HepG2 (cell line): ENCODE results near the gene GRHPR. TPM values are rescaled to one million over a fixed set of nuclear protein-coding genes. Genes with fewer than 3 reads are reported as not detected.

ENCODE experiments used
- ELF1 ChIP-seq: sonication (generic); formaldehyde crosslinking; IDR thresholded peaks from 2 replicates; pipeline ENCODE4 v1.4.0; 2020; ENCODE audit warnings: missing genetic modification reagents
- FIP1L1 ChIP-seq: fragments of 200-400 bp; formaldehyde crosslinking; IDR thresholded peaks from 2 replicates; pipeline ENCODE4 v1.6.1; 2018; ENCODE audit warnings: low read depth, mild to moderate bottlenecking, low read length, moderate library complexity, borderline replicate concordance; ENCODE audit not compliant: insufficient read depth
- GFI1 ChIP-seq: sonication (generic); formaldehyde crosslinking; IDR thresholded peaks from 2 replicates; pipeline ENCODE4 v1.5.0; 2020; ENCODE audit warnings: missing genetic modification reagents, mild to moderate bottlenecking, borderline replicate concordance
- POLR2A ChIP-seq, 2 experiments: IDR thresholded peaks; 2 replicates each; pipeline ENCODE4 v1.6.1; 2011; ENCODE audit warnings: low read depth in 2 of 2, low read length in 2 of 2, mild to moderate bottlenecking in 1 of 2, moderate library complexity in 1 of 2; ENCODE audit not compliant: insufficient read depth in 1 of 2
- RARA ChIP-seq: IDR thresholded peaks from 2 replicates; pipeline ENCODE4 v1.6.1; 2016; ENCODE audit warnings: missing genetic modification reagents, missing compliant biosample characterization
- RELA ChIP-seq: sonication (generic); formaldehyde crosslinking; IDR thresholded peaks from 2 replicates; pipeline ENCODE4 v1.4.0; 2020; ENCODE audit warnings: missing genetic modification reagents
- ZBTB7B ChIP-seq: sonication (generic); formaldehyde crosslinking; IDR thresholded peaks from 2 replicates; pipeline ENCODE4 v1.4.0; 2020; ENCODE audit warnings: missing genetic modification reagents
- ZNF24 ChIP-seq: fragments of 450-650 bp; IDR thresholded peaks from 2 replicates; pipeline ENCODE4 v1.6.1; 2017; ENCODE audit warnings: antibody characterized with exemption, mild to moderate bottlenecking
- ZNF337 ChIP-seq: sonication (generic); formaldehyde crosslinking; IDR thresholded peaks from 2 replicates; pipeline ENCODE4 v1.5.1; 2020; ENCODE audit warnings: missing genetic modification reagents, low read depth, mild to moderate bottlenecking, borderline replicate concordance
- ZNF431 ChIP-seq: sonication (generic); formaldehyde crosslinking; IDR thresholded peaks from 2 replicates; pipeline ENCODE4 v1.9.0; 2022; ENCODE audit warnings: missing genetic modification reagents, low read depth, mild to moderate bottlenecking, borderline replicate concordance
- ZNF605 ChIP-seq: sonication (generic); formaldehyde crosslinking; IDR thresholded peaks from 2 replicates; pipeline ENCODE4 v1.8.0; 2022; ENCODE audit warnings: mild to moderate bottlenecking, missing genetic modification reagents
- ZNF724P ChIP-seq: sonication (generic); formaldehyde crosslinking; IDR thresholded peaks from 2 replicates; pipeline ENCODE4 v1.8.0; 2022; ENCODE audit warnings: missing genetic modification reagents, borderline replicate concordance
- ZNF768 ChIP-seq: sonication (generic); formaldehyde crosslinking; IDR thresholded peaks from 2 replicates; pipeline ENCODE4 v1.4.0; 2020; ENCODE audit warnings: missing genetic modification reagents
- ZNF83 ChIP-seq: sonication (generic); formaldehyde crosslinking; IDR thresholded peaks from 2 replicates; pipeline ENCODE4 v1.4.0; 2020; ENCODE audit warnings: missing genetic modification reagents, mild to moderate bottlenecking, borderline replicate concordance
- ZSCAN30 ChIP-seq: sonication (generic); formaldehyde crosslinking; IDR thresholded peaks from 2 replicates; pipeline ENCODE4 v1.5.0; 2020; ENCODE audit warnings: mild to moderate bottlenecking, missing genetic modification reagents
- polyA plus RNA-seq, 8 experiments: library from polyadenylated mRNA; depleted of rRNA in 3 of 8; stranded (reverse) in 7 of 8; unstranded in 1 of 8; fragments of >200 nt; fragmentation: Illumina TruSeq in 4 of 8; extraction: Trizol in 4 of 8; gene quantifications; 2 replicates each; pipeline versions ENCODE4 v1.2.1 to v1.2.3, GENCODE V29; 2011 to 2016; ENCODE audit warnings: low read depth in 4 of 8, missing spikeins in 1 of 8, mixed read lengths in 1 of 8; ENCODE audit not compliant: insufficient read depth in 1 of 8
- total RNA-seq, 5 experiments: library from RNA; depleted of rRNA; stranded (reverse); fragments of >200 nt; fragmentation: Illumina TruSeq; extraction: Trizol; gene quantifications; 2 replicates each; pipeline ENCODE4 v1.2.3, GENCODE V29; 2016; ENCODE audit warnings: low read depth in 1 of 5
- TF ChIP-seq, protein P1 (sequence below): sonication (generic); formaldehyde crosslinking; IDR thresholded peaks from 2 replicates; pipeline ENCODE4 v1.4.0; 2020; ENCODE audit warnings: missing genetic modification reagents
- TF ChIP-seq, protein P2 (sequence below): sonication (generic); formaldehyde crosslinking; IDR thresholded peaks from 2 replicates; pipeline ENCODE4 v1.9.0; 2021; ENCODE audit warnings: missing genetic modification reagents, borderline replicate concordance
- TF ChIP-seq, protein P3 (sequence below): sonication (generic); formaldehyde crosslinking; IDR thresholded peaks from 2 replicates; pipeline ENCODE4 v1.4.0; 2020; ENCODE audit warnings: missing genetic modification reagents
- TF ChIP-seq, protein P4 (sequence below): IDR thresholded peaks from 2 replicates; pipeline ENCODE4 v1.6.1; 2016
- TF ChIP-seq, protein P5 (sequence below): sonication (generic); formaldehyde crosslinking; IDR thresholded peaks from 2 replicates; pipeline ENCODE4 v1.5.0; 2020; ENCODE audit warnings: mild to moderate bottlenecking, missing genetic modification reagents
- TF ChIP-seq, protein P6 (sequence below): sonication (generic); formaldehyde crosslinking; IDR thresholded peaks from 2 replicates; pipeline ENCODE4 v1.4.0; 2020; ENCODE audit warnings: missing genetic modification reagents; ENCODE audit errors: not compliant biosample characterization

GRHPR gene
- total and polyA plus RNA-seq, 2 of the 13 experiments (the other 11 are each of a cell fraction or from before 2014, with no cell fraction given) = 113 to 115 TPM

DNA sequence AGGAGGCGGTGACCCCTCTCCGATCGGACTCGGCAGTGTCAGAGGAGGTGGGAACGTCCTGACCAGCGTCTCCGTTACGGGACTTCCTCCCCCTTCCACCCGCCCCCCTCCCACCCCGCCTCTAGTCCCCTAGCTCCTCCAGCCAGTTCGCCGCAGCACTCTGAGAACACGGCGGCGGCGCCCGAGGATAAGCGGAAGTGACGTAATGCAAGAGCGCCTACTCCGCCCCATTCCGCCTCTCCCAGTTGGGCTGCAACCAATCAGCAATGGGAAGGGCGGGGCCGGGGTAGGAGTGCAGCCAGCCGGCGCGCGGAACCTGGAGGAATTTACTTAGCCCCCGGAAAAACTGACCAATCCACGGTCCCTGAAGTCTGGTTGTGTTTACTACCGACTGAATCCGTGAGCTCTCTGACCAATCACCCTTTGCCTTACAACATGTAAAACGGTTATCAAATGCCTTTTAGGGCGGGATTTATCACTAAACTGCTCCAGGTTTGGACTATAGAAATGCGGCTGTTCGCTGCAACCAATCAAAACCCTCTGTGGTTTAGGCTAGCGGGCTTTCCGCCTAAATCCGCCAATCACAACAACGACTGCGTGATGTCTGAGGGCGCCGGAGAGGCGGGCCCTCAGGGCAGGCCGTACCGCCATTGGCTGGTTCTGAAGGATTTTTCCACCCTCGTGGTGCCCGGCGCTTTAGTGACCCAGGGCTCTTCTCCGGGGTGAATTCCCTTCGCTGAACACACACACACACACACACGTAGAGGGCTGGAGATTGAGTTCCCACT, 42.9 kb downstream of the GRHPR start, which contains the start of gene ZBTB5 (continued):
- TF ChIP-seq, protein P1, sequence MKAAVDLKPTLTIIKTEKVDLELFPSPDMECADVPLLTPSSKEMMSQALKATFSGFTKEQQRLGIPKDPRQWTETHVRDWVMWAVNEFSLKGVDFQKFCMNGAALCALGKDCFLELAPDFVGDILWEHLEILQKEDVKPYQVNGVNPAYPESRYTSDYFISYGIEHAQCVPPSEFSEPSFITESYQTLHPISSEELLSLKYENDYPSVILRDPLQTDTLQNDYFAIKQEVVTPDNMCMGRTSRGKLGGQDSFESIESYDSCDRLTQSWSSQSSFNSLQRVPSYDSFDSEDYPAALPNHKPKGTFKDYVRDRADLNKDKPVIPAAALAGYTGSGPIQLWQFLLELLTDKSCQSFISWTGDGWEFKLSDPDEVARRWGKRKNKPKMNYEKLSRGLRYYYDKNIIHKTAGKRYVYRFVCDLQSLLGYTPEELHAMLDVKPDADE (CRISPR knock-in tag) = no peak
- no peak; the same call in 1 of the 2 replicates for TF ChIP-seq ZNF337 (CRISPR knock-in tag)
- TF ChIP-seq, protein P2, sequence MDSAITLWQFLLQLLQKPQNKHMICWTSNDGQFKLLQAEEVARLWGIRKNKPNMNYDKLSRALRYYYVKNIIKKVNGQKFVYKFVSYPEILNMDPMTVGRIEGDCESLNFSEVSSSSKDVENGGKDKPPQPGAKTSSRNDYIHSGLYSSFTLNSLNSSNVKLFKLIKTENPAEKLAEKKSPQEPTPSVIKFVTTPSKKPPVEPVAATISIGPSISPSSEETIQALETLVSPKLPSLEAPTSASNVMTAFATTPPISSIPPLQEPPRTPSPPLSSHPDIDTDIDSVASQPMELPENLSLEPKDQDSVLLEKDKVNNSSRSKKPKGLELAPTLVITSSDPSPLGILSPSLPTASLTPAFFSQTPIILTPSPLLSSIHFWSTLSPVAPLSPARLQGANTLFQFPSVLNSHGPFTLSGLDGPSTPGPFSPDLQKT (CRISPR knock-in tag) = no peak
- no peak for TF ChIP-seq RARA (CRISPR knock-in tag)
- no peak for TF ChIP-seq ZSCAN30
- no peak for TF ChIP-seq ZNF83 (CRISPR knock-in tag)
- no peak for TF ChIP-seq ZBTB7B (CRISPR knock-in tag)
- TF ChIP-seq ELF1 (CRISPR knock-in tag) = peak; percentile 5; the same call in 1 of the 2 replicates
- TF ChIP-seq, protein P3, sequence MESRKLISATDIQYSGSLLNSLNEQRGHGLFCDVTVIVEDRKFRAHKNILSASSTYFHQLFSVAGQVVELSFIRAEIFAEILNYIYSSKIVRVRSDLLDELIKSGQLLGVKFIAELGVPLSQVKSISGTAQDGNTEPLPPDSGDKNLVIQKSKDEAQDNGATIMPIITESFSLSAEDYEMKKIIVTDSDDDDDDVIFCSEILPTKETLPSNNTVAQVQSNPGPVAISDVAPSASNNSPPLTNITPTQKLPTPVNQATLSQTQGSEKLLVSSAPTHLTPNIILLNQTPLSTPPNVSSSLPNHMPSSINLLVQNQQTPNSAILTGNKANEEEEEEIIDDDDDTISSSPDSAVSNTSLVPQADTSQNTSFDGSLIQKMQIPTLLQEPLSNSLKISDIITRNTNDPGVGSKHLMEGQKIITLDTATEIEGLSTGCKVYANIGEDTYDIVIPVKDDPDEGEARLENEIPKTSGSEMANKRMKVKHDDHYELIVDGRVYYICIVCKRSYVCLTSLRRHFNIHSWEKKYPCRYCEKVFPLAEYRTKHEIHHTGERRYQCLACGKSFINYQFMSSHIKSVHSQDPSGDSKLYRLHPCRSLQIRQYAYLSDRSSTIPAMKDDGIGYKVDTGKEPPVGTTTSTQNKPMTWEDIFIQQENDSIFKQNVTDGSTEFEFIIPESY (CRISPR knock-in tag) = no peak
- TF ChIP-seq POLR2A (IDR thresholded peaks at IDR 0.05; ENCODE audit: insufficient read depth in 1 of 2, low read depth in 2 of 2, low read length in 2 of 2) = peak; percentile 76 to 84
- TF ChIP-seq, protein P4, sequence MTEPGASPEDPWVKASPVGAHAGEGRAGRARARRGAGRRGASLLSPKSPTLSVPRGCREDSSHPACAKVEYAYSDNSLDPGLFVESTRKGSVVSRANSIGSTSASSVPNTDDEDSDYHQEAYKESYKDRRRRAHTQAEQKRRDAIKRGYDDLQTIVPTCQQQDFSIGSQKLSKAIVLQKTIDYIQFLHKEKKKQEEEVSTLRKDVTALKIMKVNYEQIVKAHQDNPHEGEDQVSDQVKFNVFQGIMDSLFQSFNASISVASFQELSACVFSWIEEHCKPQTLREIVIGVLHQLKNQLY (CRISPR knock-in tag) = no peak
- no peak for TF ChIP-seq ZNF768
- no peak for TF ChIP-seq ZNF24
- no peak for TF ChIP-seq GFI1
- no peak for TF ChIP-seq FIP1L1
- TF ChIP-seq, protein P5, sequence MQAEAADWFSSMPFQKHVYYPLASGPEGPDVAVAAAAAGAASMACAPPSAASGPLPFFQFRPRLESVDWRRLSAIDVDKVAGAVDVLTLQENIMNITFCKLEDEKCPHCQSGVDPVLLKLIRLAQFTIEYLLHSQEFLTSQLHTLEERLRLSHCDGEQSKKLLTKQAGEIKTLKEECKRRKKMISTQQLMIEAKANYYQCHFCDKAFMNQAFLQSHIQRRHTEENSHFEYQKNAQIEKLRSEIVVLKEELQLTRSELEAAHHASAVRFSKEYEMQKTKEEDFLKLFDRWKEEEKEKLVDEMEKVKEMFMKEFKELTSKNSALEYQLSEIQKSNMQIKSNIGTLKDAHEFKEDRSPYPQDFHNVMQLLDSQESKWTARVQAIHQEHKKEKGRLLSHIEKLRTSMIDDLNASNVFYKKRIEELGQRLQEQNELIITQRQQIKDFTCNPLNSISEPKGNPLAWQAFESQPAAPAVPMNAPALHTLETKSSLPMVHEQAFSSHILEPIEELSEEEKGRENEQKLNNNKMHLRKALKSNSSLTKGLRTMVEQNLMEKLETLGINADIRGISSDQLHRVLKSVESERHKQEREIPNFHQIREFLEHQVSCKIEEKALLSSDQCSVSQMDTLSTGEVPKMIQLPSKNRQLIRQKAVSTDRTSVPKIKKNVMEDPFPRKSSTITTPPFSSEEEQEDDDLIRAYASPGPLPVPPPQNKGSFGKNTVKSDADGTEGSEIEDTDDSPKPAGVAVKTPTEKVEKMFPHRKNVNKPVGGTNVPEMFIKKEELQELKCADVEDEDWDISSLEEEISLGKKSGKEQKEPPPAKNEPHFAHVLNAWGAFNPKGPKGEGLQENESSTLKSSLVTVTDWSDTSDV (CRISPR knock-in tag) = no peak
- no peak for TF ChIP-seq RELA
- TF ChIP-seq ZNF605 = no peak
- no peak for TF ChIP-seq ZNF724P (CRISPR knock-in tag)
- TF ChIP-seq, protein P6, sequence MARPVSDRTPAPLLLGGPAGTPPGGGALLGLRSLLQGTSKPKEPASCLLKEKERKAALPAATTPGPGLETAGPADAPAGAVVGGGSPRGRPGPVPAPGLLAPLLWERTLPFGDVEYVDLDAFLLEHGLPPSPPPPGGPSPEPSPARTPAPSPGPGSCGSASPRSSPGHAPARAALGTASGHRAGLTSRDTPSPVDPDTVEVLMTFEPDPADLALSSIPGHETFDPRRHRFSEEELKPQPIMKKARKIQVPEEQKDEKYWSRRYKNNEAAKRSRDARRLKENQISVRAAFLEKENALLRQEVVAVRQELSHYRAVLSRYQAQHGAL (CRISPR knock-in tag) = no peak
- no peak for TF ChIP-seq ZNF431 (CRISPR knock-in tag)
